Cerebellar nuclear complex (tissue), 1 donor: ENCODE measurements around the gene CCBE1.
"Not testable (repeated sequence)": the region's sequence is repeated elsewhere in the genome, so short reads cannot be mapped to it uniquely, and the experiment has no call there.

Experiments
- DNase-seq, 2 experiments: peaks; one replicate each; lab custom pipeline; 2025; lab: John Stamatoyannopoulos, UW

The CCBE1 gene

DNA sequence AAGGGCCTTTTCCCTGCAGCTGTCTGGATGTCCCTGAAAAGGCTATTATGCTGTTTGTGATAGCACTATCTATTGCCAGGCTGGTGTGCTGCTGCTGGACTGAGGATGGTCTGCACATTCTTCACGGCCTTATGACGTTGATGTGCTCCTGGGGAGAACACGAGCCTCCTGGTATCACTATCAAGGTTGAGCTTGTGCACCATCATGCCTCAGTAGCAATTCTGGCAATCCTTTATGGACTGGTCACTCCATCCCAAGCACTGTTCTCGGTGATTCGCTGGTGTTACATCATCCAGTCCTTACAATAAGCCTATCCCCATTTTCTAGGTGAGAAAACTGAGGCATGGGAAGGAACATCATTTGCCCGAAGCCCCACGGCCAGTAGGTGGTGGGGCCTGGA, 18.2 kb upstream of the CCBE1 start:
- DNase-seq = no peak

DNA sequence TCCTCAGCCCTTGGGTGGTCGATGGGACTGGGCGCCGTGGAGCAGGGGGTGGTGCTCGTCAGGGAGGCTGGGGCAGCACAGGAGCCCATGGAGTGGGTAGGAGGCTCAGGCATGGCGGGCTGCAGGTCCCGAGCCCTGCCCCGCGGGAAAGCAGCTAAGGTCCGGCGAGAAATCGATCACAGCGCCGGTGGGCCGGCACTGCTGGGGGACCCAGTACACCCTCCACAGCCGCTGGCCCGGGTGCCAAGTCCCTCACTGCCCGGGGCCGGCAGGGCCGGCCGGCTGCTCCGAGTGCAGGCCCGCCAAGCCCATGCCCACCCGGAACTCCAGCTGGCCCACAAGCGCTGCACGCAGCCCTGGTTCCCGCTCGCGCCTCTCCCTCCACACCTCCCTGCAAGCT, 16.9 kb upstream of the CCBE1 start:
- DNase-seq = not testable (repeated sequence)

DNA sequence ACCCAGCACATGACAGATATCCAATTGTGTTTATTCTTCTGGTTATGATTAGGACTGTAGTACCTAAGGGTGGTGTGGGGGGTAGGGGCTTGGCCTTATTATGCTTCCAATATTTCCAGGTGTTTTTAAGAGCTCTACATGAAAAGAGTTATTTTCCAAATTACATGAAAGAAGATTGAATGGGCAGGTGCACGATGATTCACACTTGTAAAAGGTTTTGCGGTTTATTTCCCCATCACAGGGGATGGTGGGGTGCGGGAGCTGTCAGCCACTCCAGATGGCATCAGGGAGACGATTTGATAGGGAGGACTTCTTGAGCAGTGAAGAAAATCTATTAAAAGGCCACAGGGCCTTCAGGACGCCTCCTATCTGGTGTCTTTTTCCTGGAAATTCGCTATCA, 15.1 kb upstream of the CCBE1 start:
- DNase-seq = no peak

DNA sequence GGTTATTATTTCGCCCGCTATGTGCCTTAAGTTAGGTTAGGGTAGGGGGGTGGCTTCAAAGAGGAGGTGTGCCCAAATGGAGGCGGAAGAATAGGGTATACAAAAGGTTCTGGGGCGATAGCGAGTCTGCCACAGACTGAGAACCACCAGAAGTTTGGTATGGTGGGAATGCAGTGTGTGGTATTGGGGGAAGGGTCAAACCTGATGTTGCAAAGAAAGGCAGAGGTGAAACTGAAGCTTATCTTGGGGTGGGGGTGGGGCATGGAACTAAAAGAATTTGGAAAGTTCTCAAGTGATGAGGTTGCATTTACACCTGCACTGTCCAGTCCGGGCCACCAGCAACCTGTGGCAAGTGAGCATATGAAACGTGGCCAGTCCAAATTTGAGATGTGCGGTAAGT, 11.8 kb upstream of the CCBE1 start:
- DNase-seq = no peak

DNA sequence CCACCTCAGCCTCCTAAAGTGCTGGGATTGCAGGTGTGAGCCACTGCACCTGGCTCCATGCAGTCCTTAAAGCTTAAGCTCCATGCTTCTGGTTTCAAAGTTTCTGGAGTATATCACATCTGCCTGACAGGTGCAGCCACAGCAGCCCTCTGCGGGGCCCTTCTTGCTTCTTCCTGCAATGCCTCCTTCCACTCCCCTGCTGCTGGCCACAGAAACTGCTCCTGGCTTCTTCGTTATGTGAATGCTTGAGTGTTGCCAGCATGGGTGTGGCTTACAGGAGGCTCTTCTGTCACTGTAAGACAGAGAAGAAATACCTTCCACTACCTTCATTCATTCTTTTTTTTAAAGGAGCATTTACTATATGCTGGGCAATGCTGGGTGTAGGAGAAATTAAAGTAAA, 10.1 kb upstream of the CCBE1 start:
- DNase-seq = no peak

DNA sequence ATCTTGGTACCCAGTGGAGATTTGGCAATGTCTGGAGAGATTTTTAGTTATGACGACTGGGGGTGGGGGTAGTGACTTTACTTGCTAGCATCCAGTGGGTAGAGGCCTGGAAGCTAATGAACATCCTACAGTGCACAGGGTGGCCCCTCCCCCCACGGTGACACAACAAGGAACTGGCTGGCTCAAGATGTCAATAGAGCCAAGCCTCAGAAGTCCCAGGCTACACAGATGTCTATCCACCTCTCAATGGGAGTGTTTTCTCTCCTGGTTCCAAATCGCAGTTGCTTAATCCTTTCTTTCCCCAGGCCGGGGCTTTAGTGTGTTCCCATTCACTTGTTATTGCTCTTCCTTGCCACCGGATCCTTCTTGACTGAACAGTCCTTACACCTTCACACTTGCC, 9.3 kb upstream of the CCBE1 start:
- no peak for DNase-seq

DNA sequence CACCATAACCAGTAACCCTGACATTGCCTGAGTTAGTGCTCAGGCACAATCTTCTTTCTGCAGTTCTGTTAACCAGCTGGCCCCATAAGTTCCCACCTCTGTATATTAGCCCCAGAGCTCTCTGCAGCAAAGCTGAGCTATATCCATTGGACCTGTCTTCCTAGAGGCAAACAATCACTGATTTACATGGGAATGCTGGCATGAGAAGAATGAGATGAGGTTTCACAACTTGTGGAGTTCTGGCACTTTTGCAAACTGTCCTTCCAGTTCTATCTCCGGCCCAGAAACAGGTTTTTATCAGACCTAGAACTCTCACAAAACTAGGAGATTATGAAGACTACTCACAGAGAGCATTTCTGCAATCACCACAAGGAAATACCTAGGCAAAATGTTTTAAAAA, 7.9 kb upstream of the CCBE1 start:
- DNase-seq = no peak

DNA sequence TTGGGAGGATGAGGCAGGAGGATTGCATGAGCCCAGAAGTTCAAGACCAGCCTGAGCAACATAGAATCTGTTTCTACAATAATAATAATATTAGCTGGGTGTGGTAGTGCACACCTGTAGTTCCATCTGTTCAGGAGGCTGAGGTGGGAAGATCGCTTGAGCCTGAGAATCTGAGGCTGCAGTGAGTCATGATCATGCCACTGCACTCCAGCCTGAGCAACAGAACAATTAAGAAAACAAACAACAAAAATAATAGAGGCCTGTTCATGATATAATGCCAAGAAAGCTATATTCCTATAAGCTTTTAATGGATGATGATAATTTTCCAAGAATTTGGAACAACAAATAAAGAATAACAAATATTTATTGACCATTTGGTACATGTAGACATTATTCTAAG, 6.9 kb upstream of the CCBE1 start:
- DNase-seq = no peak

DNA sequence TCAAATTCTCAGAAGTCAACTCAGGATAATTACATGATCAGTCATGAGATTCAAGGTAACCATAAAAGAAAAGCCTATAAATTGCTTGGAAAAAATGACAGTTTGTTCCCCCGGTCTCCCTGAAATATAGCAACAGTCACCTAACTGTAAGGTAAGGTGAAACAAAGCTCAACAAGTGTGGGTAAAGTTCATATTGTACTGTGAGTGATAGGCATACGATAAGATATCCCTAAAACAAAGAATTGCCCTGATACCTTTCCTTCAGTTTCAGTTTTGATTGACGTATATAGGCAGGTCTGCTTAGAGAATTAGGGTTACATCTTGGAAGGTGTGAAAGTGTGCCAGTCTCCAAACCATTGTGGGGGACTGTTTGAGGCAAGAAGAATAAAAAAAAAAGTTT, 4.0 kb upstream of the CCBE1 start:
- DNase-seq = no peak

DNA sequence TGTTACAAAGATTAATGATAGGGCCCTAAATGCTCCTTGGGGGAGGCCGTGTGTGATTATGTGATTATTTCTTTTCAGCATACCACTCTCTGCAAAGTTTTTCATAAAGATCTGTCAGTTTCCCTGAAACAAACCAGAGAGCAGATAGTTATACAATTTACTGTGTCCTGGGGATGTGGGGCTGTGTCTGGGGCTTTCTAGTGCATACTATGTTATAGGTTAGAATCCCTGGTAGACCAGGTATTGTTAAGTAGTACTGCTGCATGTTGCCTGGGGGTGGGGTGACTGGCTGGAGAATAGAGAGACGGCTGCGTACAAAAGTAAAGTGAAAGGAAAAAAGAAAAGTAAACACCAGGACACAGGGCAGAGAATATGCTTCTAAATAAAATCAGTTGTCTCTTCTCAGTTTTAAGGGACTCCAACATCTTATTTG, 3.3 kb upstream of the CCBE1 start:
- no peak for DNase-seq

DNA sequence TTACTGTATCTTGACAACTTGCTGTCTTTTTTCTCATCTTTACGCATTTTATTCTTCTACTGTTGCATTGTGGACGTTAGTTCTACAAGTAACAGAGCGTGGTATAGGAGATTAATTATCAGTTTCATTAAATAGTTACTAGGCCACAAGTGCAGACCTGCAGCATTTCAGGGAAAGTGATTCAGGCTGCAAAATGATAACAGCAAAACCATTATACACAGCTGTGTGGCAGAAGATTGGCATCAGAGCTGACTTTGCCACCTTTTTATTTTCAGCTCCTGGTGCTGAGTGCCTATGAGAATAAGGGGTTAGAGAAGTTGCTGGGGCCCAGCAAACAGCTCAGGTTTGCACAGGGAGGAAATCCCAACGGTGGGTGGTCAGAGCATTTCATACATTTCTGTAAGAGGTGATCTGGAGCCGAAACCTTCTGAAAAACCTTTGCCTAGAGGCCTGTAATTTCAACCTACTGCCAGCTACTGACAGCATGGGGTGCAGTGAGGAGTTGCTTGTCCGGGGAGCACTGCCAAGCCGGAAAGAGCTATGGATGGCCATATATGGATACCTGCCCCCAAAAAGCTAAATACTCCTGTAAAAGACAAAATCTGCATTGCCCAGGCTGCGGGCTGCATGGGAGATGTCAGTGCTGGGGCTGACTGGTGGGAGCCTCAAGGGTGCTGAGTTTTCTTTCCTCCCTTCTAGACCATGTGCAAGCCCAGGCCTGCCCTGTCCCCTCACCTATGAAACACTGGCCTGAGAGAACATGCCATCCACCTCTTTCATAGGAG, 2.7 kb upstream of the CCBE1 start:
- DNase-seq = no peak

DNA sequence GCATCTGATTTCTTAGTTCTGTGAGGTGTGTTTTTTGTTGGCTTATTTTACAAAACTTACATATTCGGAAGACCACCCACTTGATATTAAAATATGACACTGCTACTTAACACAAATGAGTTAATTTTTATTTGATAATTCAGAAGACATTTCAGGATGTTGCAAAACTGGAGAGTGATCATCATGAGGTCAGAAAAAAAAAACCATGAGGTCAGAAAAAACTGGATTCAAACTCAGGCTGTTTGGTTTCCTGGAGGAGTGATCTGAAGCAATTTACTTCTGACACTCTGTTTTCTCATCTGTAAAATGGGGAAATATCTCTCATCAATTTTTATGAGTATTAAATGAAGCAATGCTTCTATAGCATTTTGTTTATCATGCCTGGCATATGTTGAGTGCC, 1.8 kb upstream of the CCBE1 start:
- DNase-seq = no peak

DNA sequence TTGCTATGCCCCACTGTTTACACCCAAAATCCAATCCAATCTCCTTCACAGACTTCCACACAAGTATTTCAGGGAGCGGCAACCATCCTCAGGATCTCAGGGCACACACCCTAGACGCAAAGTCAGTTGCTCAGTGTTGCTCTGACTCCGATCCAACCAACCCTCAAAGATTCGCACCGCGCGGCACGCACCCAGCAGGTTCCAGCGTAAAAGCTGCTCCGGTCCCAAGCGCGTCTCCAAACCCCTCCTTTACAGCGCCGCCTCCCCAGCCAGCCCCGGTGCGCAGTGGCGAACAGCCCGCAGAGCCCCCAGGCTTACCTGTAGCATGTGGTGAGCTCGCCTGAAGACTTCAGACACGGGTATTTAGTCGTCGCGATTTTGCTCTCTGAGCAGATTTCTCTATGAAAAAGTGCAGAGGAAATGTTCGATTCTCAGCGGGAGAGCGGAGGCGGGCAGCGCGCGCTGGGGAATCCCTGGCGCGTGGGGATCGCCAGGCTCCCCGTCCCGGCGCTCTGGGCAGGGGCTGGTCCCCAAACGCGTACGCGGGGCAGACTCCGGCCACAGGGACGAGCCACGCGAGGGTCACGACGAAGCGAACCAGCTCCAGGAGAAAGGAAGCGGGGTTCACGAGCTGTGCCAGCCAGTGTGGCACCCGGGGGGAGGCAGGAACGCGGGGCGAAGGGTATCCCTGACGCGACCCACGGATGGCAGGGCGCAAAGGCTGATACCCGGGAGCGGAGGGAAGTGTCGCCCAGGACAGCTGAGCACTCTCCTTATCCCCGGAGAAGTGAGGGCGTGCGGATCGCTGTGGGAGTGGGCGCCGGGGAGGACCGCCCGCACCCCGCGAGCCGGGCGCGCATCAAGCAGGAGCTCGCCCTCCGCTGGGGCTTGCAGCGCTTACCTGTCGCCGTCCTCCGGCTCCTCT, 650 bp downstream of the CCBE1 start:
- DNase-seq = no peak

DNA sequence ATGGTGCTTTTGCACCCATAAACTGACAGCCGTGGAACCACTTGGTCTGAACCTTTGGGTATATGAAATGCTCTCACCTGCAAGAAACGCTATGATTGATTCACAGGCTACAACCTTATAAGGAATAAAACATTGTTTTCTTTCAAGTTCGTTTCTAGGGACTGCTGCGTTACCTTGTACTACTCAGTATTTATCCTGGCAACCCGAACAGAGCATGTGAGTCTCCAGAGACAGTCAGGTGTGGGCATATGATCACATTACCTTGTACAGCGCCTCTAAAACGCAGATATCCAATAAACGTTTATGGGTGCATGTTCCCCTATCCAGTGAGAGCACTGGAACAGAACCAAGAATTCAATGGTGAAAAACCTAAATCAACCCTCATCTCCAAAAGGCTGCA, 1.7 kb downstream of the CCBE1 start:
- DNase-seq = no peak

DNA sequence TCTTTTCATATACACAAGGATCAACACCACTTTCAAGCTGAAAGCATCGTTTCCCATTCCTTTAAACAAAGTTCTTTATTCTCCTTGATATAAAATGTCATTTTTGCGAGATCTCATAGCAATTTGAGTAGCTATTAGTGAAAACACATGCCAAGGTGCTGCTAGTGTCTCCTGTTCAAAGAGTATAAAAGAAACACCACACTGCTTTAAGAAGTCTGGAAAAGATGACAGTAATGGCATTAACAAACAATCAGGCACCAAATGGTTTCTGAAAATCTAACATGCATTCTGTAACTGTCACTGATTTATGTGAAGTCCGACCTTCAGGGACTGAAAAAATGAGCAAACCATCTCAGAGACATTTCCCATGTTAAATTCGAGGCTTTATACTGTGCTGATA, 2.4 kb downstream of the CCBE1 start:
- no peak for DNase-seq

DNA sequence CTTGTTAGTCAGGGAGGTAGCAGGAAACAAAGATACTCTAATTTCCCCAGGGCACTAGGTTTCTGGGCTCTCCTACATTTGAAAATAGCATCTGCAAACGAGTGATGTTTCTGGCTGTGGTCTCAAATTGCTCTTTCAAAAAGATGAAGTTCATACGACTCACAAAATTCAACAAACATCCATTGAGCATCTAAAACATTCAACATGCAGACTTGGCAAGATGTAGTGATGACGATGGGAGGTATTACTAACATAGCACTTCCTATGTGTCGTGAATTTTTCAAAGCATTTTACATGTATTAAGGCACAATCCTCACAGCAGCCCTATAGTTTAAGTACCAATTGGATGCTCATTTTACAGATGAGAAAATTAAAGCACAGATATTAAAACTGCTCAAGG, 5.2 kb downstream of the CCBE1 start:
- DNase-seq = no peak

DNA sequence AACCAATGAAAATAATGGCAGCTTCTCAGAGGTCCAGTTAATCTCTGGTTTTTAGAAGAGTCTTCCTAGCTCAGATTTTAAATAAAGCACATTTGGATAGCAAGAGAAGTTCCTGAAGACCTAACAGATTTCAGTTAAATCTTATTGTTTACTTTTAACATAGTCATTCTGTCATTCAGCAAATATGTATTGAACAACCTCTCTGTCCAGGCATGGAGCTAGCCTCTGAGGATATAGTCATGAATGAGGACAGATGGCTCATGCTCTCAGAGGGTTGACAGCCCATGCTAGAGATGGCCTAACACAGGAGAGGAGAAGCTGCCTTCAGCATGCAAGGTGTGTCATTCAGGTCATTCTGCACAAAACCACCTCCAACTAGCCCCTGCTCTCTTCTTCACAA, 6.2 kb downstream of the CCBE1 start:
- no peak for DNase-seq

DNA sequence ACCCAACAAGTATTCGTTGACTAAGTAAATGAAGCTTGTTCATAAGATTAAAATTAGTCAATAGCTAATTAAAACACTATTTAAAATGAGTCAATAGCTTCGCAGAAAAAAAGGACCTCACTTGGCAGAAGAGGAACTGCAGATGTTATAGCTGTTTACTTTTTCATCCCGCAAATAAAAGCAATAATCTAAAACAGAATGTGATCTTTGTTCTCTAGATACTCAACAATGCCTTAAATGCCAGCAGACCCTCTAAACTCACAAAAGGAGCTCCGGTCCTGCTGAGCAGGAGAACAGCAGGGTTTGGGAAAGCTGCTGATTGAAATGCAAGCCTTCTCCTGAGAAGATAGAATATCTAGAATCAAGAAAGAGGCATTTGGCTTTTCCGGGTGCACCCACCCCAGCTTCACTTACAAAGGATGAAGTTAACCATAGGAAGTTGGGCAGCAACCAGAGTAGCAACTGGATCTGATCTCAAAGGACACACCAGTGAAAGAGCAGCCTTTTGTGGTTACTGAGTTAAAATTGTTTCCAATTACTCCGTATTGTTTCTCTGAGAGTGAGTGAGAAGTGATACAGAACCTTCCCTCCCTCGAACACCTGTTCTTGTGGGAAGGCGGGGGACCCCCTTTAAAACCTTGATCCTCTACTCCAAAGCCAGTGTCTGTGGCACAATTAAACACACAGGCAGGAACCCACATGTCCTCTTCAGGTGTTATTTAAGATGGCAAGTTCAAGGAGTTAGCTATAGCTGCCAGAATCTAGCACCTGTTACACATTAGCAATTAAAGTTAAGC, 6.8 kb downstream of the CCBE1 start:
- no peak for DNase-seq

DNA sequence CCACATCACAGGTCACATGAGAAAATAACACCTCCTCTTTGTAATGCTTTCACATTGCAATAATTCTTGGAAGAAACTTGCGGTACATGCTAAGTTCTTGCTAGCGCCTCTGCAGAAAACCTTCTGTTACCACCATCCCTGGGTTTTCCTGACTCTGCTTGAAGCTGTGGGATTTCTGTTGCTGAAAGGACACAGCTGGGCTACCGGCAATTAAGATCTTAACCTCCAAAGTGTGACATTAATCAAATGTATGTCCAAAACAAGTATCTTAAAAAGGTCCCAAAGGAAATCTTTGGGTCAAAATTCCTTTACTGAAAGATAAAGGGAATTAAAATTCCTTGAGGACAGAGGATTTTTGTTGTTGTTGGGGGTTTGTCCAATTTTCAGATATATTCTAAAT, 7.5 kb downstream of the CCBE1 start:
- no peak for DNase-seq

DNA sequence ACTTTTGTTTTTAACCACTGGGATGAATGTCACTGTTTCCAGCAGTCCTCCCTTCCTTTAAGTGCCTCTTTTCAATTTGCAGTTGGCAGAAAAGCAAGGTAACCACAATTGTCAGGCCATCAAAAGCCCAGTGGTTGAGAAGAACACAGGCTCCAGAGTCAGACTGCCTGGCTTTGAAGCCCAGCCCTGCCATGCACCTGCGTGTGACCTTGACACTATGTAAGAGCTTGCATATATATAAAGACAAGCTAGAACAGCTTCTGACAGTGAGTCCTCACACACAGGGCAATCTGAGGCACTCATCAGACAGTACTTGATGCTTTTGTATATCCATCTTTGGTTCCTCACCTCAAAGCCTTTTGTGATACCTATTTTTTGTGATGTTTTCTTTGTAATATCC, 11.0 kb downstream of the CCBE1 start:
- DNase-seq = no peak

DNA sequence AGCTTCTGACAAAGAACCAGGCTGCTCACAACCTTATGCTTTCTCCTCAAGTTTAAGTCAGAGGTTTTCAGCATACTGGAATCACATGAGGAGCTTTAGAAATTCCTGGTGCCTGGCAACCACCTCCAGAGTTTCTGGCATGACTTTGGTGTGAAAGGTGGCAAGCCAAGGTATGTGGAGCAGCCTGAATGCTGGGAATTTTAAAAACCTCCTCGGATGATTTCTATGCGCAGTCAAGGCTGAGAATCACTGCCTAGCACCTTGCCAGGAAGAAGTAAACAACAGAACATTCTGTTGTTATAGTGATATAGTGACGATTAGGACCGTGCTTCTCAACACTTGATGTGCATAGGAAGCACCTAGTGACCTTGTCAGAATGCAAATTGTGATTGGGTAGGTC, 11.7 kb downstream of the CCBE1 start:
- no peak for DNase-seq

DNA sequence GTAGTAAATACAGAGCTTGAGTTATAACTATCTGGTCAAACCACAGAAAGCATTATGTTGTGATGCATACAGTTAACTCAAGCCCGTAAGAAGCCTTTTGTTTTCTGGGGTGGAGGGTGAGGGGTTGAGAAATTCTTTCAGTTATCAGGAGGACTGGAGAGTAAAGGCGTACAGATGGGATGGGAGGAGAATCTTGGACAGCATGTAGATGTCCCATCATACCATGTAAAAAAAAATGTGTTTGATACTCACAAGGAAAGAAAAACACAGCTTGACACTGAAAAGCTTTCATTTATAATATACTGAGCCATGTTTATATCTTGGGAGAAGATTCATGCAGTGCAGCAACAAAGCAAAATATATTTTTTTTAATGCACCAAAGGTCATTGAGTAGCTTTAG, 12.4 kb downstream of the CCBE1 start:
- no peak for DNase-seq
